Activated T-cell treated with anti-CD3 and anti-CD28 coated beads, Interleukin-2, amount 50 U/mL, for 4 hours (primary cell): ENCODE measurements around the gene NAGS. TPM values are rescaled to one million over a fixed set of nuclear protein-coding genes. Genes with fewer than 3 reads are reported as not detected.
A peak's percentile ranks its signal among the peaks of the same experiment; 100 is the strongest.
"Not testable (repeated sequence)": the region's sequence is repeated elsewhere in the genome, so short reads cannot be mapped to it uniquely, and the experiment has no call there.

Source experiments
- ATAC-seq, 2 donors: fragments of 200-7000 bp; cut with Tn5 transposase; one replicate each; pipeline ENCODE4 v1.10.0; 2021
- DNase-seq: peaks from one replicate; pipeline ENCODE4 v3.0.0-alpha.2; 2020
- H3K27me3 Mint-ChIP-seq: one replicate; pipeline ENCODE4 v1.8.0; 2021; ENCODE audit warnings: low read depth, mixed read lengths
- H3K36me3 Mint-ChIP-seq: one replicate; pipeline ENCODE4 v1.8.0; 2022; ENCODE audit warnings: mixed read lengths; ENCODE audit not compliant: insufficient read depth
- H3K4me1 Mint-ChIP-seq: one replicate; pipeline ENCODE4 v1.8.0; 2021; ENCODE audit warnings: low read depth, mixed read lengths
- H3K4me3 Mint-ChIP-seq: one replicate; pipeline ENCODE4 v1.8.0; 2021; ENCODE audit warnings: mild to moderate bottlenecking, moderate library complexity, mixed read lengths
- H3K9me3 Mint-ChIP-seq: one replicate; pipeline ENCODE4 v1.8.0; 2021; ENCODE audit warnings: mixed read lengths
- total RNA-seq, 3 donors: library from RNA; stranded (reverse); gene quantifications; one replicate each; pipeline ENCODE4 v1.2.1, GENCODE V29; 2021

Gene NAGS
- total RNA-seq, 3 donors from 2014 or later = 0.25 to 0.52 (median 0.45) TPM

GRCh38 chr17:43995150-43995471 lies 9.3 kb upstream of the NAGS start:
- no peaks in the 10 kb centered on the region for H3K4me1 Mint-ChIP-seq
- H3K27me3 Mint-ChIP-seq = peaks cover 21% of the 10 kb centered on the region
- H3K9me3 Mint-ChIP-seq = no peaks in the 10 kb centered on the region
- H3K4me3 Mint-ChIP-seq = peak overlapping the region; percentile 42
- no peak for ATAC-seq
- H3K36me3 Mint-ChIP-seq = no peaks in the 10 kb centered on the region
- DNase-seq = no peak

GRCh38 chr17:43997180-43997579 lies 7.2 kb upstream of the NAGS start:
- not testable (repeated sequence) for DNase-seq, H3K36me3 Mint-ChIP-seq, H3K4me3 Mint-ChIP-seq, H3K4me1 Mint-ChIP-seq, ATAC-seq, H3K9me3 Mint-ChIP-seq
- H3K27me3 Mint-ChIP-seq = peaks cover 21% of the 10 kb centered on the region

GRCh38 chr17:43998552-43998951 lies 5.9 kb upstream of the NAGS start:
- Mint-ChIP-seq H3K27me3 (peaks cover 21% of the 10 kb centered on the region), H3K9me3 (no peaks in the 10 kb centered on the region), H3K36me3 (no peaks in the 10 kb centered on the region), H3K4me1 (no peaks in the 10 kb centered on the region), H3K4me3 (no peak overlapping the region)
- ATAC-seq (no peak), DNase-seq (no peak)

- ATAC-seq (no peak), DNase-seq (no peak)
- Mint-ChIP-seq H3K4me1 (no peaks in the 10 kb centered on the region), H3K36me3 (no peaks in the 10 kb centered on the region), H3K27me3 (peaks cover 21% of the 10 kb centered on the region), H3K9me3 (no peaks in the 10 kb centered on the region), H3K4me3 (no peak overlapping the region)
Measured at GRCh38 chr17:43999024-43999423, 5.4 kb upstream of the NAGS start.

GRCh38 chr17:44000141-44000860 lies 4.1 kb upstream of the NAGS start:
- Mint-ChIP-seq H3K36me3 (no peaks in the 10 kb centered on the region), H3K4me3 (no peak overlapping the region), H3K27me3 (peaks cover 11% of the 10 kb centered on the region), H3K4me1 (peaks cover 2% of the 10 kb centered on the region), H3K9me3 (no peaks in the 10 kb centered on the region)
- no peak for DNase-seq
- ATAC-seq = no peak

- ATAC-seq (no peak), DNase-seq (no peak)
- Mint-ChIP-seq H3K9me3 (no peaks in the 10 kb centered on the region), H3K27me3 (peaks cover 7% of the 10 kb centered on the region), H3K4me3 (no peak overlapping the region), H3K36me3 (no peaks in the 10 kb centered on the region), H3K4me1 (peaks cover 3% of the 10 kb centered on the region)
Measured at GRCh38 chr17:44000871-44001460, 3.5 kb upstream of the NAGS start.

- Mint-ChIP-seq H3K4me1 (peaks cover 8% of the 10 kb centered on the region), H3K4me3 (no peak overlapping the region), H3K9me3 (no peaks in the 10 kb centered on the region), H3K27me3 (peaks cover 6% of the 10 kb centered on the region), H3K36me3 (no peaks in the 10 kb centered on the region)
- DNase-seq = no peak
- no peak for ATAC-seq
Measured at GRCh38 chr17:44001461-44001920, 2.9 kb upstream of the NAGS start.

- no peaks in the 10 kb centered on the region for H3K36me3 Mint-ChIP-seq
- peaks cover 14% of the 10 kb centered on the region for H3K4me1 Mint-ChIP-seq
- DNase-seq = no peak
- H3K9me3 Mint-ChIP-seq = no peaks in the 10 kb centered on the region
- no peak overlapping the region for H3K4me3 Mint-ChIP-seq
- ATAC-seq = no peak
- H3K27me3 Mint-ChIP-seq = peaks cover 2% of the 10 kb centered on the region
Measured at GRCh38 chr17:44002141-44002848, 2.1 kb upstream of the NAGS start.

GRCh38 chr17:44004761-44005526 lies 522 bp downstream of the NAGS start:
- ATAC-seq (no peak), DNase-seq (no peak)
- Mint-ChIP-seq H3K9me3 (no peaks in the 10 kb centered on the region), H3K27me3 (peaks cover 2% of the 10 kb centered on the region), H3K36me3 (peaks cover 4% of the 10 kb centered on the region), H3K4me1 (peaks cover 23% of the 10 kb centered on the region), H3K4me3 (peak overlapping the region; percentile 24)

GRCh38 chr17:44005527-44006271 lies 1.3 kb downstream of the NAGS start:
- ATAC-seq (peak in 1 of 2 donors; percentile 15), DNase-seq (no peak)
- peaks cover 7% of the 10 kb centered on the region for H3K36me3 Mint-ChIP-seq
- H3K4me3 Mint-ChIP-seq = peak overlapping the region; percentile 82
- H3K27me3 Mint-ChIP-seq = peaks cover 2% of the 10 kb centered on the region
- peaks cover 23% of the 10 kb centered on the region for H3K4me1 Mint-ChIP-seq
- H3K9me3 Mint-ChIP-seq = no peaks in the 10 kb centered on the region

GRCh38 chr17:44006272-44006597 lies 1.8 kb downstream of the NAGS start:
- ATAC-seq = peak; percentile 5 to 9
- DNase-seq = no peak
- H3K4me1 Mint-ChIP-seq = peaks cover 23% of the 10 kb centered on the region
- H3K27me3 Mint-ChIP-seq = peaks cover 2% of the 10 kb centered on the region
- peak overlapping the region; percentile 82 for H3K4me3 Mint-ChIP-seq
- peaks cover 9% of the 10 kb centered on the region for H3K36me3 Mint-ChIP-seq
- no peaks in the 10 kb centered on the region for H3K9me3 Mint-ChIP-seq

- Mint-ChIP-seq H3K36me3 (peaks cover 13% of the 10 kb centered on the region), H3K9me3 (no peaks in the 10 kb centered on the region)
Measured at GRCh38 chr17:44006598-44007345, 2.4 kb downstream of the NAGS start.

More at GRCh38 chr17:44006598-44007345, 2.4 kb downstream of the NAGS start:
- Mint-ChIP-seq H3K4me3 (peak overlapping the region; percentile 82), H3K27me3 (peaks cover 2% of the 10 kb centered on the region), H3K4me1 (peaks cover 26% of the 10 kb centered on the region)
- ATAC-seq (peak; percentile 84 to 87), DNase-seq (peak; percentile 98)
